ENCODE results near the gene KCNH4. TPM values are rescaled to one million over a fixed set of nuclear protein-coding genes. Genes with fewer than 3 reads are reported as not detected.

The KCNH4 gene
- total RNA-seq, 2 experiments from 2014 or later: 0.09 TPM; not detected in 1

DNA sequence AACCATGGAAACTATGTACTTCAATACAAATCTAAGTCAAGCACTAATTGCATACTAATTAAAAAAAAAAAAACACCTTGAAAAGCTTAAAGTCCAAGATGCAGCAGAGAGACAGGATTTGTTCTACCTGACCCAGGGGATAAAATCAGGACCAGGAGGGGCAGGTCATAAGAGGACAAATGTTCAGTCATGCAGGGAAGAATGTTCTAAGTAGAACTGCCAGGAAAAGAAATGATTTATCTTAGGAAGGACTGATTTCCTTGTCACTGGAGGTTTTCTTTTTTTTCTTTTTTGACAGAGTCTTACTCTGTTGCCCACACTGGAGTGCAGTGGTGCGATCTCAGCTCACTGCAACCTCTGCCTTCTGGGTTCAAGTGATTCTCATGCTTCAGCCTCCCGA, 22.4 kb upstream of the KCNH4 start:
- Mint-ChIP-seq H3K4me1 (no peaks in the 10 kb centered on the region), H3K36me3 (peaks cover 26% of the 10 kb centered on the region), H3K27ac (no peak overlapping the region), H3K9me3 (no peaks in the 10 kb centered on the region), H3K27me3 (no peaks in the 10 kb centered on the region), H3K4me3 (no peak overlapping the region)
- POLR2A ChIA-PET: no interaction called here
- ATAC-seq (ENCODE audit: low read depth): no peak
- no peak for DNase-seq

DNA sequence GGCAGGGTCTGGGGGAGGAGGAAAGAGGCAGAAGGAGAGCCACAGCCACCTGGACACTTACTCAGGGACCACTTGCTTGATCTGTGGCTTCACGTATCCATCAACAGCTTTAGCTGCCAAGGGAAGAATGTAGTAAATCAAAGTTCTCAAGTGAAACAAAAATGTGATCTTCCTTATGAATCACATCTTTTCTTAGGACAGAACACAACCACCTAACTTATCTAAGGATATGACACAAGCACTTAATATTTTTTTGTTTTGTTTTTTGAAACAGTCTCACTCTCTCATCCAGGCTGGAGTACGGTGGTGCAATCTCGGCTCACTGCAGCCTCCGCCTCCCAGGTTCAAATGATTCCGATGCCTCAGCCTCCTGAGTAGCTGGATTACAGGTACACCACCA, 21.8 kb upstream of the KCNH4 start:
- H3K27ac Mint-ChIP-seq: no peak overlapping the region
- no peak for ATAC-seq (ENCODE audit: low read depth)
- POLR2A ChIA-PET: no interaction called here
- no peaks in the 10 kb centered on the region for H3K4me1 Mint-ChIP-seq
- H3K27me3 Mint-ChIP-seq: no peaks in the 10 kb centered on the region
- no peak for DNase-seq
- no peaks in the 10 kb centered on the region for H3K9me3 Mint-ChIP-seq
- H3K36me3 Mint-ChIP-seq: peaks cover 26% of the 10 kb centered on the region
- no peak overlapping the region for H3K4me3 Mint-ChIP-seq

DNA sequence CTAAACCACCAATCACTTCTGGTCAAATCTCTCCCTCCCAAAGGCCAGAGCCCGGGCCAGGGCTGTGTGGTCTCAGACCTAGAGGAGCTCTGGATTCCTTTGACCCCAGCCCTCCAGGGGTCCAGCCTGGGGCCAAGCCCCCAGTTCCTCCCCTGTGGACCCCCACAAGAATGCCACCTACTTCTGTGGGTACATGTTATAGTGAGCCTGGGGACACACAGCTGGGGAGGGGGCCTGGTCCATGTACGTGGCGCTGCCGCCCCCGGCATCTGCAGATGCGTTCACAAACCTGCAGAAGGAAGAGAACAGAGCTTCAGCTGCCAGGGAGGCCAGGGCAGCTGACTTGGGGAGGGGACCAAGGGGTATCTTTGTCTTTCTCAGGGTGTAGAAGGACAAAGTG, 21.2 kb upstream of the KCNH4 start:
- POLR2A ChIA-PET: no interaction called here
- no peaks in the 10 kb centered on the region for H3K4me1 Mint-ChIP-seq
- no peak overlapping the region for H3K27ac Mint-ChIP-seq
- H3K36me3 Mint-ChIP-seq: peaks cover 22% of the 10 kb centered on the region
- ATAC-seq (ENCODE audit: low read depth): no peak
- no peak for DNase-seq
- no peaks in the 10 kb centered on the region for H3K27me3 Mint-ChIP-seq
- H3K9me3 Mint-ChIP-seq: no peaks in the 10 kb centered on the region
- H3K4me3 Mint-ChIP-seq: no peak overlapping the region

DNA sequence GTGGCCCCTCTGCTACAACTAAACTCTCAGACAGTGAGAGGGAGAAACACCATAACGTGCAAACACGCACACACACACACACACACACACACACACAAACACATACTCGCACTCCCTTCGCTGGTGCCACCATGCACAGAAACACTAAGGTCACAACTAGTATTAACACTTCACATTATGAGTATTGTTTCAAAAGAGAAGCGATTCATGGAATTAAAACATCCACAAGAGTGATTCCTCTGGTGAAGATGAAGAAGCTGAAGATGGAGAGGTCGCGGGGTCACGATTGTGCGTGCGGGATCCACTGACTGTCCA, 20.5 kb upstream of the KCNH4 start:
- DNase-seq: no peak
- no peak overlapping the region for H3K4me3 Mint-ChIP-seq
- no peaks in the 10 kb centered on the region for H3K4me1 Mint-ChIP-seq
- no peaks in the 10 kb centered on the region for H3K9me3 Mint-ChIP-seq
- no peaks in the 10 kb centered on the region for H3K27me3 Mint-ChIP-seq
- H3K36me3 Mint-ChIP-seq: peaks cover 19% of the 10 kb centered on the region
- no peak for ATAC-seq (ENCODE audit: low read depth)
- POLR2A ChIA-PET: interaction anchor here (0.5 kb wide), 1 partner anchor 10 kb away, joined by 3 read pairs; no protein-coding TSS in a partner anchor
- peak overlapping the region; percentile 13 for H3K27ac Mint-ChIP-seq

DNA sequence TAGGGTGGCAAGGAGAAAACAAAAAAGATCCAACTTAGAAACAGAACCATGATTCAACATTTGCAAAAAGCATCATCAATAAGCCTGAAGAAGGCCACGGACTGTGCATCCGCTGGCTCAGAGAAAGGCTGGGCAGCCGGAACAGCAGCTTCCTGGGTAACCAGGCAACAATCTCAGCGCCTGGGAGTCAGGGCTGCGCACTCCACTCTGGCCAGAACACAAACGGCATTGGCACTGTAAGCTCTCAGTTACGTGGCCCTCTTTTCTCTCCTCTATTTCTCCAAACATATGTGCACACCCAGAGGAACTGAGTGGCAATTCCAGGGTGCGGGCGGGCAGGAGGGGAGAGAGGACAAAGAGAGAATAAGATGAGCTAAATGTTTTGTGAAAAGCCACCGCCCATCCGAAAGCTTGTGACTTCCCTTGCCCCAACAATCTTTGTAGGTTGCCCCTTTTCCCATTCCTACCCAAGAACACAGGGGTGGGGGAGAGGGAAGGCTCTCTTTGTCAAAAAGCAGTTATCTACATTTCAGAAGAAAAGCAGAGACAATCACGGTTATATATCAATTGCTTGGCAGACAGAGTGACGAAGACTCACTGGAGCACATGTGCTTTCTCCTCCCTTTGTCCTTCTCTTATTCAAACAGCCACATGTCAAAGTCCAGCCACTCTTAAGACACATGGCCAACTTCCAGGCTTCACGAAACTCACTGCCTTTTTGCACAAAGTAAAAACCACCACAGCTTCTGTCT, 19.9 kb upstream of the KCNH4 start:
- no peaks in the 10 kb centered on the region for H3K4me1 Mint-ChIP-seq
- no peak overlapping the region for H3K4me3 Mint-ChIP-seq
- POLR2A ChIA-PET: interaction anchor here (0.5 kb wide), 1 partner anchor 9 kb away, joined by 3 read pairs; no protein-coding TSS in a partner anchor
- ATAC-seq (ENCODE audit: low read depth) (no peak), DNase-seq (no peak)
- H3K27ac Mint-ChIP-seq: no peak overlapping the region
- peaks cover 16% of the 10 kb centered on the region for H3K36me3 Mint-ChIP-seq
- H3K9me3 Mint-ChIP-seq: no peaks in the 10 kb centered on the region
- H3K27me3 Mint-ChIP-seq: no peaks in the 10 kb centered on the region

DNA sequence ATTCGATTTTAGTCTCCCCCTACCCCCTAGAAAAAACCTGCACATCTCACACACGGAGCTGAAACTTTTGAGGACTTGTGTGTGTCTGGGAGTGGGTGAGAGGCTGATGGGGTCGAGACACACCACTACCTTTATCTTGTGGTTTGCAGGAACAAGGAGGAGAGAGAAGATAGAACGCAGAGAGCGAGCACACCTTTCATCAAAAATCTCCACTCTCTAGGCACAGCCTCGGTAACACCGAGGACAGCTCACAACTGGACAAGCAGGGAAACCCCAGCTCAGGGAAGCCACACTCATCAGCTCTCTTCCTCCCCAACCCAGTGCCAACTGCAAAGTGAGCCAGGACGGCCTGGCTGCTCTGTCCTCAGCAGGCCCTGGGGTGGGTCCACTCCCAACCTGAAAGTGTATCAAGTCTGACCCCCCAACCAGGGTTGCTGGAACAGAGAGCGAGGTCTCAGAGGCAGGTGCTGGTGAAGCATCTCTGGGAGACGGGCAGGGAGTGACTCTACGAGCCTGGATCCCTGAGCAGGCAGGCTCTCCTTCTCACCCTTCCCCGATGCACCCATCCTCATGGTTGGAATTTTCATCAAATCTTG, 18.6 kb upstream of the KCNH4 start:
- H3K4me1 Mint-ChIP-seq: no peaks in the 10 kb centered on the region
- POLR2A ChIA-PET: no interaction called here
- ATAC-seq (ENCODE audit: low read depth) (no peak), DNase-seq (no peak)
- no peak overlapping the region for H3K27ac Mint-ChIP-seq
- H3K4me3 Mint-ChIP-seq: no peak overlapping the region
- no peaks in the 10 kb centered on the region for H3K27me3 Mint-ChIP-seq
- peaks cover 14% of the 10 kb centered on the region for H3K36me3 Mint-ChIP-seq
- no peaks in the 10 kb centered on the region for H3K9me3 Mint-ChIP-seq

DNA sequence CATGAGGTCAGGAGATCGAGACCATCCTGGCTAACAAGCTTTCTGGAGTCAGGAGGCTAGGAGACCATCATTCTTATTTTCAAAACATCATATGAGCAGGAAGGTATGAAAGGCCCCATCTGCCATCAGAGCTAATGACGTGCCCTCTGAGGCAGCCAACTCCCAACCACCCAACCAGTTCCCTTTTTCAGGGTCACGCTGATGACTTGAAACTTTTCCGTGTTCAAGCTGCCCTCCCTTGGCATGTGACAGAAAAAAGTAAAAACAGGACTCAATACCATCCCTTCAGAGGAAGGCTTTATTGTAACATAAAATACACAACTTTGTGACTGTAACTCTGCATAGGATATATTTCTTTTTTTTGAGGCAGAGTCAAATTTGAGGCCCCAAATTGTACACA, 18.0 kb upstream of the KCNH4 start:
- no peak overlapping the region for H3K4me3 Mint-ChIP-seq
- H3K36me3 Mint-ChIP-seq: peaks cover 11% of the 10 kb centered on the region
- H3K27me3 Mint-ChIP-seq: no peaks in the 10 kb centered on the region
- H3K4me1 Mint-ChIP-seq: peaks cover 3% of the 10 kb centered on the region
- POLR2A ChIA-PET: no interaction called here
- no peak overlapping the region for H3K27ac Mint-ChIP-seq
- DNase-seq (no peak), ATAC-seq (ENCODE audit: low read depth) (no peak)
- H3K9me3 Mint-ChIP-seq: no peaks in the 10 kb centered on the region

- DNase-seq: no peak
- H3K36me3 Mint-ChIP-seq: peaks cover 10% of the 10 kb centered on the region
- no peaks in the 10 kb centered on the region for H3K9me3 Mint-ChIP-seq
- peaks cover 6% of the 10 kb centered on the region for H3K4me1 Mint-ChIP-seq
- POLR2A ChIA-PET: no interaction called here
- no peak overlapping the region for H3K4me3 Mint-ChIP-seq
- H3K27me3 Mint-ChIP-seq: no peaks in the 10 kb centered on the region
- no peak overlapping the region for H3K27ac Mint-ChIP-seq
- ATAC-seq (ENCODE audit: low read depth): no peak
Measured at GRCh38 chr17:42197564-42198156, 16.7 kb upstream of the KCNH4 start.

DNA sequence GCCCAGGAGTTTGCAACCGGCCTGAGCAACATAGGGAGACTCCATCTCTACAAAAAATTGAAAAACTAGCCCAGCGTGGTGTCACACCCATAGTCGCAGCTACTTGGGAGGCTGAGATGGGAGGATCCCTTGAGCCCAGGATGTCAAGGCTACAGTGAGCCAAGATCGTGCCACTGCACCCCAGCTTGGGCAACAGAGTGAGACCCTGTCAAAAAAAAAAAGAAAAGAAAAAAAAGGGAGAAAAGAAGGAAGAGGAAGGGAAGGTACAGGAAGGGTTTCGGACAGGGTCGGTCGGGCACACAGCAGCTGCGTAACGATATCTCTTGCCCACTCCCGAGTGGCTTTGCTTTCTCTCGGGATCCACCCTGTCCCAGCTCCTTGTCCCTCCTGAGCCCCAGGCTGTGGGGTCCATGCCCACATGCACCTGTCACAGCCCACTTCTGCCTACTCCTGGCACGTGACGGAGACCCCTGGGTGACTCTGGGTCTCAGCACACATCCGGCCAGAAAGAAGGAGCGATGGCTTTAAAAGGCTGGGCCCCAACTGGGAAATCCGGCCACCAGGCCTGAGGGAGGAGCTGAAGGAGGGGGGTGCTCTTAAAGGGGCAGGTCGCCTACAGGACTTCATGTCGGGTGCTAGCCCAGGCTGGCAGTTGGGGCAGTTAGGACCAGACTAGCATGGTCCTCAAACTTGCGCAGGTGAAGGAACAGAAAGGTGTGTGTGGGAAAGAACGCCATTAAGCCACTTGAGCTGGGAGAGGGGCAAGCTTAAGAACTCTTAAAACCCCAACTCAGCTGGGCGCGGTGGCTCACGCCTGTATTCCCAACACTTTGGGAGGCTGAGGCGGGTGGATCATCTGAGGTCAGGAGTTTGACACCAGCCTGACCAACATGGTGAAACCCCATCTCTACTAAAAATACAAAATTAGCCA, 13.3 kb upstream of the KCNH4 start, which contains the start of gene GHDC:
GHDC (minus strand) TSS at position 526 of the 931 bp plus-strand sequence. CDS start 913 bp downstream, outside the sequence.
- peak; percentile 92 for ATAC-seq (ENCODE audit: low read depth)
- H3K36me3 Mint-ChIP-seq: peaks cover 2% of the 10 kb centered on the region
- H3K27ac Mint-ChIP-seq: peak within 1 kb of the TSS; percentile 91
- H3K9me3 Mint-ChIP-seq: no peaks in the 10 kb centered on the region
- H3K27me3 Mint-ChIP-seq: no peaks in the 10 kb centered on the region
- POLR2A ChIA-PET: interaction anchor here (0.6 to 2.3 kb wide), 9 partner anchors 11 to 199 kb away, joined by 3 to 27 read pairs (median 5); partner anchors contain the start of genes DHX58, DNAJC7, HCRT and KCNH4
- H3K4me3 Mint-ChIP-seq: peak within 1 kb of the TSS; percentile 93
- H3K4me1 Mint-ChIP-seq: peaks cover 6% of the 10 kb centered on the region
- DNase-seq: peak; percentile 80

GRCh38 chr17:42193216-42193968, 12.4 kb upstream of the KCNH4 start:
- peak overlapping the region; percentile 91 for H3K27ac Mint-ChIP-seq
- DNase-seq: no peak
- no peaks in the 10 kb centered on the region for H3K9me3 Mint-ChIP-seq
- peak overlapping the region; percentile 93 for H3K4me3 Mint-ChIP-seq
- H3K4me1 Mint-ChIP-seq: peaks cover 9% of the 10 kb centered on the region
- H3K36me3 Mint-ChIP-seq: no peaks in the 10 kb centered on the region
- H3K27me3 Mint-ChIP-seq: no peaks in the 10 kb centered on the region
- POLR2A ChIA-PET: interaction anchor here (0.7 to 2.3 kb wide), 6 partner anchors 11 to 199 kb away, joined by 3 to 27 read pairs (median 6); partner anchors contain the start of genes DHX58, DNAJC7, HCRT and KCNH4
- ATAC-seq (ENCODE audit: low read depth): no peak

GRCh38 chr17:42192189-42193126, 11.5 kb upstream of the KCNH4 start:
- DNase-seq: no peak
- H3K4me3 Mint-ChIP-seq: peak overlapping the region; percentile 93
- H3K4me1 Mint-ChIP-seq: peaks cover 9% of the 10 kb centered on the region
- peak overlapping the region; percentile 75 for H3K27ac Mint-ChIP-seq
- ATAC-seq (ENCODE audit: low read depth): no peak
- no peaks in the 10 kb centered on the region for H3K9me3 Mint-ChIP-seq
- POLR2A ChIA-PET: interaction anchor here (2.3 kb wide), 1 partner anchor 10 kb away, joined by 27 read pairs; the partner anchor contains the start of genes HCRT and KCNH4
- H3K27me3 Mint-ChIP-seq: no peaks in the 10 kb centered on the region
- no peaks in the 10 kb centered on the region for H3K36me3 Mint-ChIP-seq

DNA sequence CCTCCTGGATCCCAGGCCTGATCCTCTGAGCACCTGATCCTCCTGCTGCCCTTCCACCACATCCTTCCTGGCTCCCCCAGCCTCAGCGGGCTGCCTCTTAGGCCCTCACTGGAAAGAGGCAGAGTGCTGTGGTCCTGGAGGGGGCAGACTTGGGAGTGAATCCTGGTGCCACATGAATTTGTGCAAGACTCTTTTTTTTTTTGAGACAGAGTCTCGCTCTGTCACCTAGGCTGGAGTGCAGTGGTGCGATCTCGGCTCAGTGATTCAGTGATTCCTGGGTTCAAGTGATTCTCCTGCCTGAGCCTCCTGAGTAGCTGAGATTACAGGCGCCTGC, 10.3 kb upstream of the KCNH4 start:
- no peak overlapping the region for H3K4me3 Mint-ChIP-seq
- POLR2A ChIA-PET: interaction anchor here (0.7 kb wide), 1 partner anchor 10 kb away, joined by 3 read pairs; no protein-coding TSS in a partner anchor
- no peaks in the 10 kb centered on the region for H3K27me3 Mint-ChIP-seq
- DNase-seq (no peak), ATAC-seq (ENCODE audit: low read depth) (no peak)
- no peaks in the 10 kb centered on the region for H3K9me3 Mint-ChIP-seq
- peaks cover 9% of the 10 kb centered on the region for H3K4me1 Mint-ChIP-seq
- H3K36me3 Mint-ChIP-seq: no peaks in the 10 kb centered on the region
- H3K27ac Mint-ChIP-seq: no peak overlapping the region

Measured in activated naive CD8-positive, alpha-beta T cell treated with anti-CD3 and anti-CD28 coated beads, Interleukin-2, amount 10 ng/mL, durations not matched to agents 7 days and 5 days (primary cell).